ENCODE data around the gene MMP17. TPM values are rescaled to one million over a fixed set of nuclear protein-coding genes. Genes with fewer than 3 reads are reported as not detected.
A peak's percentile ranks its signal among the peaks of the same experiment; 100 is the strongest.
"Not testable (repeated sequence)": the region's sequence is repeated elsewhere in the genome, so short reads cannot be mapped to it uniquely, and the experiment has no call there.

The MMP17 gene
- total RNA-seq, 1 donor from 2014 or later: 8.5 TPM

DNA sequence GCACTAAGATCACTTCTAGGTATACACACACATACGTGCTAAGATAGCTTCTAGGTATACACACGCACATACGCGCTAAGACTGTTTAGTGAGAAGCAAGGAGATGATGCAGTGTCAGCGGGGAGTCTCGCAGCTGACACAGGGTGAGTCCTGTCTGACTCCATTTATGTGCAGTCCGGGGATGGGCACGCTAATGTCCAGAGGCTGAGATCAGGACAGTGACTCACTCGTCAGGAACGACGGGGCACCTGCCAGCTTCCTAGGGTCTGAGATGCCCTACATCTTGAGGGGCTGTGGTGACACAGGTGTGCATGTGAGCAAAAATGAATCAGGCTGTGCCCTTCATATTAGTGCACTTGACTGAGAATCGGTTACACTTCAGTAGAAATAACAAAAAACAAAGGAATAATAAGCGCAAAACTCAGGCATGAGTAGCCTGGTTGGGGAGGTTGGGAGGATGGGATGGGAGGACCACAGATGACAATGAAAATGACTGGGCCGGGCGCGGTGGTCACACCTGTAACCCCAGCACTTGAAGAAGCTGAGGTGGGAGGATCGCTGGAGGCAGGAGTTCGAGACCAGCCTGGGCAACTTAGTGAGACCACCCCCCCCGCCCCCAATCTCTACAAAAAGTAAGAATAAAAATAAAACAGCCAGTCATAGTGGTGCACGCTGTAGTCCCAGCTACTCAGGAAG lies 37.1 kb downstream of the MMP17 start:
- no peak for DNase-seq

DNA sequence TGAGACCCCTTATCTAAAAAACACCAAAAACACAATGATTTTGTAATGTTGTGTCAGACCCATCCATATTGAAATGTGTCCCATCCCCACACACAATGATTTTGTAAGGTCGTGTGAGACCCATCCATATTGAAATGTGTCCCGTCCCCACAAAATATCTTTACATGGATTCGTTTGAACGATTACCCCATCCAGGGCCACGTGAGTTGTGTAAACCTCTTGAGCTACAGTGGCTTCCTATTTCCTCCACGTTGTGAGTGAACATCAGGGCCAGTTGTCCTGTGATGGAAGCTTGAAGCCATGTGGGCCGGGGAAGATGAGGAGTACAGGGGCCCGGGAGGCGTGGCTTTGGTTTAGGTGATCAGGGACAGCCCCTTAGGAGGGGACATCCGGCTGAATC lies 39.3 kb downstream of the MMP17 start:
- DNase-seq: no peak

DNA sequence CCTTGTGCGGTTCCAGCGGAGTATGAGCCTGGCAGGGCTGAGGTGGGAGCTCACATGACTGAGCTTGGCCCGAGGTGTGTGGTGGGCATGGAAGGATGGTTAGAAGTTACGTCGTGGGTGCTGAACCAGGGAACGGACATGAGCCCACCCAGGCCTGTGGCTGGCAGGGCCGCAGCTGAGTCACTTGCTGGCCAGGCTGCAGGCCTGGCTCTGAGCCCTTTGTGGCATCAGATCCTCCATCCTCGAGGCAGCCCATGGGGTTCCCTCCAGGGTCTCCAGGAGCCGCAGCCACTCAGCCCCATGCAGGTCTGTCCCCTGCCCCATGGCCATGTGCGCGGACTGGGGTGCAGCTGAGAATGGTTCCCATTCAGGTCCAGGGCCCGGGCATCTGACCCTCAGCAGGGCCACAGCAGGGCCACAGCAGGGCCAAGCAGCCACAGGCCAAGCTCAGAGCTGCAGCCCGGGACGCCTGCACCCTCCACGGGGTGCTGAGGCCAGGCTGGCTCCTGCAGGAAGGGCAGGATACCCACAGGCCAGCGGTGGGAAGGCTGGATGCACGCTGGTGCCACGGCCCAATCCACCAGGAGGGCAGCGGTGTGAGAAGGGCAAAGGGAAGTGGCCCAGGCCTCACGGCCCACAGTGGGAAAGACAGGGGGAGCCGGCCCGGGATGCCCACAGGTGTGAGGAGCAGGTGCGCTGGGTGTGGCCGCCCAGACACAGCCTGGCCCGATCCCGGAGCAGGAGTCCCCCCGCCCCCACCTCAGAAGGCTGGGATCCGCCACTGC lies 39.9 kb downstream of the MMP17 start:
- no peak for DNase-seq

DNA sequence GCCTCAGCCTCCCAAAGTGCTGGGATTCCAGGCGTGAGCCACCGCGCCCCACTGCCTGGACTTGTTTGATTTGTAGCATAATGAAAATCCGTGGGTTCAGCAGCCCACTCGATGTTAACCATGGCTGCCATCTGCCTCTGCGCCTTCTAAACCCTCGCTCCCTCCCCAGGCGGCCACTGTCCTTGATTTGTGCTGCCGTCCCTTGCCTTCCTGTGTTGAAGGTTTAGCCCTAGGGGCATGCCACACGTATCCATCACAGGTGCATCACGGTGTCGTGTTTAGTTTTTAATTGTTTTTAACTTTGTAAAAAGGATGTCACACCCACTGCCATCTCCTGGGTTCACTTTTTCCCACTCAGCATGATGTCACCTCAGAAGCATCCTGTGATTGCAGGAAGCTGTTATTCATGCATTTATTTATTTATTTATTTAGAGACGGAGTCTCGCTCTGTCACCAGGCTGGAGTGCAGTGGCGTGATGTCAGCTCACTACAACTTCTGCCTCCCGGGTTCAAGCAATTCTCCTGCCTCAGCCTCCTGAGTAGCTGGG lies 41.8 kb downstream of the MMP17 start:
- DNase-seq: no peak

DNA sequence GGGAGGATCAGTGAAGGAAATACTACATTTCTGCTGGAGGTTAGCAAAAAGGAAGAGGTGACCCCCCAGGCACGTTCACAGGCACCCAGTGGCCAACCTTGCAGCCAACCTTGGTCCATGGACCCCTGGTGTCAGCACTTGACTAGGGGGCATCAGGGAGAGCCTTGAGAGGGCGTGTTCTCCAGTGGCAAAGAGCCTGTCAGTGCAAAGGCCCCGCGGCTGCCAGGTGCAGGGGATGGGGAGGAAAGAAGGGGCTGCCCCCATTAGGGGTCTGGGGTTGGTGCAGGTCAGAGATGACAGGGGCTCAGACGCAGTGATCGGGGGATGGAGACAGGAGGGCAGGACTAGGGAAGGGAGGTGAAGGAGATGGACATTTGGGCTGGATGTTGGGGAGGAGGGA lies 43.5 kb downstream of the MMP17 start:
- DNase-seq: no peak

DNA sequence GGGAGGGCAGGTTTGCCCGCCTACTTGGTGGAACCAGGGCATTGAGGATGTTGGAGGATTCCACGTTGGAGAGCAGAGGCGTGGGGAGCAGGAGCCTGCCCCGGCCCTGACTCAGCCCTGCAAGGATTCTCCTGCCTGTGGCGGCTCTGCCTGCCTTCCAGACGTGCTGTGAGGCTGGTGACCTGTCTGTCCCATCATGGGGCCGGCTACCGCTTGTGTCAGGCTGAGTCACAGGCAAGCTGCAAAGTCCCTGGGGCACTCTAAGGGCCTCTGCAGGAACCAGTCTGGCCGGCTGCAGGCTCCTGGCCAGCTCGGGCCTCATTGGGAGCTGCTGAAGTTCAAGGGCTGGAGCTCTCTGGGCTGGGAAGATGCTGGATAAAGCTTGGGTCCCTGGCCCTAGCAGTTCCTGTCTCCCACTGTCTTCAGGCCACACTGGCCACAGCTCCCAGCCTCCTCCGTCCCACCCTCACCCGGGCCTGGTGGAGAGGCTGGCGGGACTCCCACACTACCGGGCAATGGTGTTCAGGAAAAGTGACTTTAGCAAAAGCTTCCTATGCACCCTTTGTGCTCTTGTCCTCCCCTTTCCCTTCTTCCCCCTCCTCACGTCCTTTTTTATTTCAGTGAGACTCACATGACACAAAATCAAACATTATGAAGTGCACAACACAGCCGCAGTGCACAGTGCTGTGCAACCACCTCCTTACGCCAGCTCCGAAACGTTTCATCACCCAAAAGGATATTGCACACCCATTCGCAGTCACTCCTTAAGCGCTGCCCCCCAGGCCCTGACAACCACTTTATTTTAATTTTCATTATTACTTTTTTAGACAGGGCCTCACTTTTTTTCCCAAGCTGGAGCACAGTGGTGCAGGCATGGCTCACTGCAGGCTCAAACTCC lies 44.2 kb downstream of the MMP17 start:
- no peak for DNase-seq

DNA sequence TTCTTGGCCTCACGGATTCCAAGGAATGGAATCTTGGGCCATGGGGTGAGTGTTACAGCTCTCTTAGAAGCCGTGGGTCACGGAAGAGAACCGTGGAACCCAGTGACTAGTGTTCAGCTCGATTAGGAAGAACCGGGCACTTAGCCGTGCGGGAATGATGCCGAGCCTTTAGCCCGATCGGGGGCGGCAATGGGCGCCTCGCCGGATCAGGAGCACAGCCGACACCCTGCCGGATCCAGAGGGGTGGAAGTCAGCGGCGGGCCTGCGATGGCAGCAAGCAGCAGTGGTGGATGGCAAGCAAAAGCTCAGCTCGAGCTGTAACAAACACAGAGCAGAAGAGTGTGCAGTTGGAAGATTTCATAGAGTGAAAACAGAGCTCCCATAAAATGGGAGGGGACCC lies 45.1 kb downstream of the MMP17 start:
- DNase-seq: no peak

DNA sequence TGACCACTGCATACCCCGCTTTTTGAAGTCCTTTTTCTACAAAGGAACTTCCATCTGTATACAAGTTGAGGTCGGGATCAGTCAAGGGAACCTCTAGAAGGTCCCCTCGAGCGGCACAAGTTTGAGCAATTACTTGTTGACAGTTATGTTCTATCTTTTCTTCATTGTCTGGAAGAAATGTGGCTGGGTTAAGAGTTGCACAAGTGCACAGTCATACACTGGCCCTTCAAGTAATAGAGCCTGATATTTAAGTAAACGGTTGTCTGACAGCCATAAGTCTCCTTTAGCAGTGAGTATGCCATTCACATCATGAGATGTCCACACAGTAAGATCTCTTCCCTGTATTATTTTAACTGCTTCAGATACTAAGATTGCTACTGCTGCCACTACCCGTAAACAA lies 46.8 kb downstream of the MMP17 start:
- DNase-seq: not testable (repeated sequence)

DNA sequence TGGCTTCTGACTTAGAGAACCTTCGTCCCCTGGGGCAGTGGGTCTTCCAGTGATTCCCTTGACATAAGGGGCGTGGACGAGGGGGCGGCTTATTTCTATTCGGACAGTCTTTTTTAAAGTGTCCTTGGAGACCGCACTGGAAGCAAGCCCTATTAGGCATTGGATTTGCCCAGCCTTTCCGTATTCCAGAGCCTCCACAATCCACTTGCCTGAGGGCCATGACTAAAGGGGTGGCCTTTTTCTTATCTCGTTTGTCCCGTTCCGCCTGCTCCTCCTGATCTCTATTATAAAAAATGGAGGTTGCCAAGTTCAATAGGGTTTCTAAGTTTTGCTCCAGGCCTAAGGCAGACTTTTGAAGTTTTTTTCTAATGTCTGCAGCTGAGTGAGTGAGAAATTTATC lies 49.0 kb downstream of the MMP17 start:
- not testable (repeated sequence) for DNase-seq

DNA sequence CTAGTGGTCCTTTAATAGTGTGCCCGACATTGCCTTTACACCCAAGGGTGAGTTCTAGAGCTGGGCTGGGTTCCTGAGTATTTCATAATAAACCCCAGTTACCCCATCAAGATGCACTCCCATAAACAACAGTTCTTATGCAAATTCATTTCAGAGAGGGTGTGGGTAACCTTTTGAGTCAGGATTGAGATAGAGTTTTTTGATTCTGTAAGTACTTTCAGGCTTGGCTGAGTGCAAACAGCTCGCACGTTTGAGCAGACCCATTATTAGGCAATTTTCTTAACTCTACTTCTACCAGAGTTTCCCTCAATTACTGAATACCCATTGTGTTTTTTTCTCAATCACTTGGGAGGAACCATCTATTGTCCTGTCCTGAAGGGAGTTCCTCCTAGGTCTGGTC lies 50.2 kb downstream of the MMP17 start:
- not testable (repeated sequence) for DNase-seq

DNA sequence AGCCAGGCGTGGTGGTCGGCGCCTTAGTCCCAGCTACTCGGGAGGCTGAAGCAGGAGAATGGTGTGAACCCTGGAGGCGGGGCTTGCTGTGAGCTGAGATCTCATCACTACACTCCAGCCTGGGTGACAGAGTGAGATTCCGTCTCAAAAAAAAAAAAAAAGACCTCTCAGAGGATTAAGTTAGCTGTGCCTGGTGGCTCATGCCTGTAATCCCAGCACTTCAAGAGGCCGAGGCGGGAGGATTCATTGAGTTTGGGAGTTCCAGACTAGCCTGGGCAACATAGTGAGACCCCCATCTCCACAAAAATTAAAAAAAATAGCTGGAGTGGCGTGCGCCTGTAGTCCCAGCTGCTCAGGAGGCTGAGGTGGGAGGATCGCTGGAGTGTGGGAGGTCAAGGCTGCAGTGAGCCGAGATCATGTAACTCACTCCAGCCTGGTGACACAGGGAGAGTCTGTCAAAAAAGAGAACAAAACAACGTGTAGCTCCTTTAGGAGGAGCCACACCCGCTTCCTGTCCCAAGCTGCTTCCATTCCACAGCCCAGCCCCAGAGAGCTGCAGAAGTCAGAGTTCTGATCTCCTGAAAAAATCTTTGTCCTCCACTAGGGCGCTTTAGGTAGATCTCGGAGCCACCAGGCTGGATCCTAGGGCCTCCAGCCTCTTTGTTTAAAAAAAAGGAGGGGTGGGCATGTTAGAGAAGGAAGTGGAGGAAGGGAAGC lies 54.8 kb downstream of the MMP17 start:
- no peak for DNase-seq

DNA sequence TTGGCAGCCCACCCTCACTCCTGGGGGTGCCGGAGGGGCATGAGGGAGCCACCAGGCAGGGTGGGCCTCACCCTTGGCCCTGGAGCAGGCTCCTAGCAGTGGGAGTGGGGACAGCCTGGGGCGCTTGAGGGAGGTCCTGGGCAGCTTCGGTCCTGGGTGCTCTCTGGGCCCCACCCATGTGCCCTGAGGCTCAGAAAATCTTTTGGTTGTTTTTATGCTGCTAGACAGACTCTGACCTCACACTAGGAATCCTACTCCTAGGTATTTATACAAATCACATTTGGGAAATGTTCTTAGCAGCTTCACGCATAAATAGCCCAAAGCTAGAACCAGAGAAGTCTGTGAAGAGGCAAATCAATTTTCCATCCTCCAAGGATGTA lies 55.3 kb downstream of the MMP17 start:
- DNase-seq: no peak

DNA sequence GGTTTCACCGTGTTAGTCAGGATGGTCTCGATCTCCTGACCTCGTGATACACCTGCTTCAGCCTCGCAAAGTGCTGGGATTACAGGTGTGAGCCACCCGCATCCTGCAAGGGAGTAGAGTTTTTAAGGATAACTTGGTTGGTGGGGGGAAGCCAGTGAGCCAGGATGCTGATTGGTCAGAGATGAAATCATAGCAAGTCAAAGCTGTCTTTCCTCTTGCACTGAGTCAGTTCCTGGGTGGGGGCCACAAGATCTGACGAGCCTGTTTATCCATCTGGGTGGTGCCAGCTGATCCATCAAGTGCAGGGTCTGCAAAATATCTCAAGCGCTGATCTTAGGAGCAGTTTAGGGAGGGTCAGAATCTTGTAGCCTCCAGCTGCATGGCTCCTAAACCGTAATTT lies 56.9 kb downstream of the MMP17 start:
- not testable (repeated sequence) for DNase-seq

DNA sequence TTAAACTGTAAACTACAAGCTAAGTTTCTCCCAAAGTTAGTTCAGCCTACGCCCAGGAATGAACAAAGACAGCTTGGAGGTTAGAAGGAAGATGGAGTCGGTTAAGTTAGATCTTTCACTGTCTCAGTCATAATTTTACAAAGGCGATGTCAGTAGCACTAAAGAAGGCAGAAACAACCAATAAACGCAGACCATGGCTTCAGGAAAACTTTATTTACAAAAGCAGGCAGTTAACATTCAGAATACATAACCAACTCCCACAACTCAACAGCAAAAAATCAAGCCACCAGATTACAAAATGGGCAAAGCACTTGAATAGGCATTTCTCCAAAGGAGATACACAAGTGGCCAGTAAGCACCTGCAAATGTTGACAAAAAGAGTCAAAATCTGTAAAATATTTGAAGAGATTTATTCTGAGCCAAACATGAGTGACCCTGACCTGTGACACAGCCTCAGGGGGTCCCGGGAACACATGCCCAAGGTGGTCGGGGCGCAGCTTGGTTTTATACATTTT lies 57.4 kb downstream of the MMP17 start:
- no peak for DNase-seq

DNA sequence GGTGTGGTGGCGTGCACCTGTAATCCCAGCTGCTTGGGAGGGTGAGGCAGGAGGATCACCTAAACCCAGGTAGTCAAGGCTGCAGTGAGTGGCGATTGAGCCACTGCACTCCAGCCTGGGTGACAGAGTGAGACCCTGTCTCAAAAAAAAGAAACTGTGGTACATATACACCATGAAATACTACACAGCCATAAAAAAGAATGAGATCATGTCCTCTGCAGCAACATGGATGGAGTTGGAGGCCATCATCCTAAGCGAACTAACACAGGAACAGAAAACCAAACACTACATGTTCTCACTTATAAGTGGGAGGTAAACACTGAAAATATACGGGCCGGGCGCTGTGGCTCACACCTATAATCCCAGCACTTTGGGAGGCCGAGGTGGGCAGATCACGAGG lies 63.5 kb downstream of the MMP17 start:
- DNase-seq: not testable (repeated sequence)

DNA sequence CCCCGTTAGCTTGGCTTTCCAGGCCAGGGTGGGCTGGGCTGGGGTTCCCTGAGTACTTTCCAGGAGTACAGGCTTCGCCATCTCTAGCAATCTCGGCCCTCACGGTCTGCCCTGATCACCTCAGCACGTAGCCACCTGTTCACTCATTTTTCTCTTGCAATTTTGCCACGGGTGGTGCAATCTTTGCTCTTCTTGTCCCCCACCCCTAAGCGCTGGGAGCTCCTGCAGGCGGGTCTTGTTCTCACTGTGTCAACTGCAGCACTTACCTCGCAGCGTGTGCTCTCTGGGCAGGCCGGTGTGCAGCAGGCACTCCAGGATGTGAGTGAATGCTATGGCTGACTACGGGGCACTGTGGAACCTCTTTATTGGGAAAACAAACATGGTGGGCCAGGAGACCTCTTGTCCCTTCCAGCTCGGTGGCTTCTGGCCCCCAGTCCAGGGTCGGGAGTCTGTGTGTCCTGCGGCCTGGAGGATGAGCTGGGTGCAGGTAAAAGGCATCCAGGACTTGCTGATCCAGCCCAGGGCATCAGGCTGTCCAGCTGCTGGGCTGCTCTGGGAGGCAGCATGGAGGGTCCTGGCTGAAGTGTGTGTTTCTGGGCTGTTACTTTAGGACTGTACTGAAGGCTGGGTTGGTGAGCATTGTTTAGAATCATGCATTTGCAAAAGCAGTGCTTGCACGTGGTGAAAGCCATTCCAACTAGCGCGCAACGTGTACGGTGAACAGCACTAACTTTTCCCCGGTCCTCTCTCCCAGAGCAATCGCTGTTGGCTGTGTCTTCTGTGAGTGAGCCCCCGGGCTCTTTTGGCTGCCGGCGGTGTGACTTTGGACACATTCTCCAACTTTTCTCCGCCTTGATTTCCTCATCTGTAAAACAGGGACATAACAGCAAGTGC lies 64.8 kb downstream of the MMP17 start:
- DNase-seq: no peak

DNA sequence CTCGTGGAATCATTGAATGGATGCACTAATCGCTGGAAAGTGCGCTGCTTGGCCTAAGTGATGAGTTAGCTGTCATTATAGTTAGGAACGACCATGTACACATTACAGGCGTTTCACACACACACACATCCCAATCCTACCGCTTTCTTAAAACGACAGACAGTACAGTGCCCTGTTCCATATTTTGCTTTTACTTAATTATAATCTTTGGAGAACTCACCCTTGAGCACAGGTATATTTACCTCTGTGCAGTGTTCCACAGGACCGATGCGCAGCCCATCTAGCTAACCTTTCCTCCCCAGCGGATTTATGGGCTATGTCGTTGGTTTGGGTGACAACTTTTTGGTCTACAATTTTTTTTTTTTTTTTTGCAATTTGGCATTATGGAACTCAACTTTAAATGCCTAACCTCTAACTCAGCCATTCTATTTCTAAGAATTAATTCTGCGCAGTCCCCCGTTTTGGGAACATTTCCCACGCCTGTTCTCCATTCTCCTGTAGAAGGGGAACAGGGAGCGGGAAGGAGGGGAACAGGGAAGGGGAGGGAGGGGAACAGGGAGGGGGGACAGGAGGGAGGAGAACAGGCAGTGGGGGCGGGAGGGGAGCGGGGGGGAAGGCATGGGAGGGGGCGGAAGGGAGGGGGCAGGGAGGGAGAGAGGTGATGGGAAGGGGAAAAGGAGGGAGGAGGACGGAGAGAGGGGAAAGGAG lies 65.6 kb downstream of the MMP17 start:
- DNase-seq: no peak

DNA sequence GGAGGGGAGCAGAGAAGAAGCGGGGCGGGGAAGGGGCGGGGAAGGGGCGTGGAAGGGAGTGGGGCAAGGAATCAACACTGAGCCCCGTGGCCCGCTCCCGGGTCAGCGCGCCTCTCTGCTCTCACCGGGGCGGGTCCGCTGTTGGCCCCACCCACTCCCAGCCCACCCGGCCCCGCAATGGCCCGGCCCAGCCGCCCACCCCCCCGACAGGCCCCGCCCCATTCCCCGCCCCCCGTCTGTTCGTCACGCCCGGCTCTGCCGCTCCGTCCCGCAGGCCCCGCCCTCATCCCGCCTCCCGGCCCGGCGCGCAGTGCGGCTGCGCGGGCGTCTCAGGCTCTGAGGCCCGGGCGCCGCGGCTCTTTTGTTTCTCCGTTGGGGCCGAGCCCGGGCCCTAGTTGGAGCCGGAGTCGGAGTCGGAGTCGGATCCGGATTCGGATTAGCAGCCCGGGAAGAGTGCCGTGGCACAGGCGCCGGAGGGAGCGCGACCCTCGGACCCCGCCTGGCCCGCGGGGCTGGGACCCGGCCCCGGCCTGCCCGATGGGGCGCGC lies 66.2 kb downstream of the MMP17 start, which contains the start of gene ULK1:
TSS of gene ULK1 (plus strand) at position 310 of the 548 bp plus-strand sequence. CDS start 380 bp downstream, outside the sequence.
- DNase-seq: peak; percentile 93

DNA sequence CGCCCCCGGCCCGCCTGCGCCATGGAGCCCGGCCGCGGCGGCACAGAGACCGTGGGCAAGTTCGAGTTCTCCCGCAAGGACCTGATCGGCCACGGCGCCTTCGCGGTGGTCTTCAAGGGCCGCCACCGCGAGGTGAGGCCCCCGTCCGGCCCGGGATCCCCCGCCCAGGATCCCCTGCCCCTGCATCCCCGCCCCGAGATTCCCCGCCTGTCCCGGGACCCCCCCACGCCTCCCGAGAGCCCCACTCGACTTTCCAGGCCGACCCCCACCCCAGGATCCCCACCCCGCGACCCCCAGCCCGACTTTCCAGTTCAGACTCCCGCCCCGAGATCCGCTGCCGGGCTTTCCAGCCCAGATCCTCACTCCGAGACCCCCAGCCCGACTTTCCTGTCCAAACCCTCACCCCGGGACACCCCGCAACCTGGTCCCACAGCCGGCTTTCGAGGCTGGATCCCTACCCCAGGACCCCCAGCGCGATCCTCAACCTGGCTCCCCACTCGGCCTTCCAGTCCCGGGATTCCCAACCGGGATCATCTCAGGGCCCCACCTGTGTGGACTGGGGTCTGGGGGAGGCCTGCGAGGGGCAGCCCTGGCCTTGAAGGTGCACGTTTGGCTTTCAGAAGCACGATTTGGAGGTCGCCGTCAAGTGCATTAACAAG lies 66.9 kb downstream of the MMP17 start:
- no peak for DNase-seq

All from skin of body (tissue), 2 donors.